HUDEP-2 (cell line): ENCODE measurements around the gene METAP1D.
"Not testable (repeated sequence)": the region's sequence is repeated elsewhere in the genome, so short reads cannot be mapped to it uniquely, and the experiment has no call there.

Experiments
- DNase-seq, 76 experiments: peaks; one replicate each; lab custom pipeline; 2025; ENCODE audit not compliant: unreplicated experiment in 76 of 76; lab: John Stamatoyannopoulos, UW

Gene METAP1D

GRCh38 chr2:171995586-171995985, 4.2 kb upstream of the METAP1D start:
- DNase-seq: no peak

DNA sequence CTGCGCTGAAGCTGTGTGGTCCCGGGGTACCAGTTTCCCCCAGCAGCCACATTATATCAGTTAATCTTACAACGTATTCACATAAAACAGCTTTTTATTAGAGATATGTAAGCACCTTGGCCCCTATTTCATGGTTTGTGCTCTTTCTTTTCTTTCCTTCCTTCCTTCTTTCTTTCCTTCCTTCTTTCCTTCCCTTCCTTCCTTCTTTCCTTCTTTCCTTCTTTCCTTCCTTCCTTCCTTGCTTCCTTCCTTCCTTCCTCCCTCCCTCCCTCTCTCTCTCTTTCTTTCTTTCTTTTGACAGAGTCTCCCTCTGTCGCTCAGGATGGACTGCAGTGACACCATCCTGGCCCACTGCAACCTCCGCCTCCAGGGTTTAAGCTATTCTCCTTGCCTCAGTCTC, 3.7 kb upstream of the METAP1D start:
- DNase-seq: no peak

- DNase-seq: not testable (repeated sequence)
These were observed 2.7 kb upstream of the METAP1D start for GRCh38 chr2:171997031-171997430.

- DNase-seq: peak in 2 of 76 experiments; percentile 29
These were observed 592 bp upstream of the METAP1D start for GRCh38 chr2:171999161-171999560.

GRCh38 chr2:172000696-172001361, 1.1 kb downstream of the METAP1D start:
- DNase-seq: peak in 7 of 76 experiments; percentile 1 to 26 (median 7)

DNA sequence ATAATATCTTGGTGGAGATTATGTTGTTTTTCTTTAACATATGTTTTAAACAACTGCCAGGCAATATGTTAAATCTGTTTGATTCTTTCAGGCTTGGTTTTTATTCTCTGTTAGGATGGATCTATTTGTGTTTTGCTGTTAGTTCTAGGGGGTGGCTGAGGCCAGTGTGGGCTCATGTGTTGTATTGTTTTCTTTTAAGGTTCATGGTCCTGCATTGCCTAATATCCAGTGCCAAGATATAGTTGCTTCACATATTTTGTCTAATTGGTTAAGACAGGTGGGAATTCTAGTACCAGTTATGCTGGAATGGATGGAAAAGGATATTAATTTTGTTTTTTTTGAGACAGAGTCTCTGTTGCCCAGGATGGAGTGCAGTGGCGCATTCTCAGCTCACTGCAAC, 7.6 kb downstream of the METAP1D start:
- DNase-seq: no peak

GRCh38 chr2:172009823-172010222, 10.1 kb downstream of the METAP1D start:
- no peak for DNase-seq

GRCh38 chr2:172011812-172012575, 12.2 kb downstream of the METAP1D start:
- DNase-seq: no peak

DNA sequence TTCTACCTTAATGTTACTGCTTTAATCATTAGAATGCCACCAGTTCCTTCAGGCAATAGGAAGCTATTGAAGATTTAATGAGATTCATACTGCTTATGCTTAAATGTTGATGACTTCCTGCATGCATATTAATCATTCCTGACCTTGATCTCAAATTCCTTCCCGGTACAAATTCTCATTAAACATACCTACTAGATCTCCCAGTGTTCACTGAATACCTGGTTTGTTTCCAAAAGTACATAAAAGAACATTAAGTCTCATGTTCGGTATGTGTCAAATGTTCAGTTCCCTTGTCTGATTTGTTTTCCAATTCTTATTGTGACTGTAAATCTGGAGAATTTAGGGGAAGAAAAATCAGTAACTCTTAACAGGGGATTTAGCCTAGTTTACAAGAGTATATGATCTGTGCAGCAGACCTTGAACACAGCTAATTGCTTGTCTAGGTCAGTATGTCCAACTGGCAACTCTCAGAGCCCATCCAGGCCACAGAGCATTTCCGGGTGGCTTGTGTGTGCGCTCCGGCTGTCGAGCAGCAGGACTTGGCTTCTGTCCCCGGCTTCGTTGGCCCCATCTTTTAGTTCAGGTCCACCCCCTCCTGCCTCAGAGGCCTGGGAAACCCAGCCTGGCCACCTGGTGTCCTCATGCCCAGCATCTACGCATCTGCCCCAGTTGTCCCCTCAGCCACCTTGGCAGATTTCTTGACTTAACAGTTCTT, 13.1 kb downstream of the METAP1D start:
- no peak for DNase-seq

GRCh38 chr2:172013396-172013795, 13.6 kb downstream of the METAP1D start:
- no peak for DNase-seq

DNA sequence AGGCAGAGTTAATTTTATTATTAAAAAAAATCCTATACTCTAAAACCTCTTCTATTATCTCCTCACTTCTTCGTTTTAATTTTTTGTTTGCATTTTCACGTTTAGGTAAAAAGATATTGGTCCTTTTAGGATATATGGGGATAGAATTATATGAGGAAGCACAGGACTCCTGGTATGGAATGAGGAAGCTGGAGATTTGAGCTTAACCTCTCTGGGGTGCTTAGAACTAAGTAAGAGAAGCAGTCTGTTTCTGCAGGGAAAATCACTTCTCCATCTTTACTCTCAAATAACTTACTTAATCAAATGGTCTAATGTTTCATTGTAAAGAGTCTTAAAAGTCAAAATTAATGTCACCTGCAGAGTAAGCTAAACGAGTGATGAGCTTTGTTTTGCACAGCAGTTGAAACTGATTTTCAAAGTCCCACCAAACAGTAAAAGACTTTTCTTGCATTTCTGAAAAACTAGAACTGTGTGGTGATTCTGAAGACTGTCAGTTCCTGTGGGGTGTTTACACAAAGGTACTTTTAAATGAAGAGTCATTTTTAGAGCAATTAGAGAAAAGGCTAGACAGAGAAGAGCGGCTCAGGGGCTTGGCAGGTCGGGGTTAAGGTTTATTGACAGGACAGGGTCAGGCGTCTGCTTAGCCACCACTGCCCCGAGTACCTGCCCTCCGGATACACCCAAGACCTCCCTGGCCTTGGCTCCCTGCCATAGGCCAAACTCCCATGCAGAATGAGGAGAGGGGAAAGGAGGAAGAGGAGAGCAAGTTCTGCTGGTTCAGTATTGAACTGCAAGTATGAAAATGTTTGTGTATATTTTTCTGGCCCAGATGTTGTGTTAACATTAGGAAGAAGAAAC, 21.6 kb downstream of the METAP1D start:
- DNase-seq: no peak

DNA sequence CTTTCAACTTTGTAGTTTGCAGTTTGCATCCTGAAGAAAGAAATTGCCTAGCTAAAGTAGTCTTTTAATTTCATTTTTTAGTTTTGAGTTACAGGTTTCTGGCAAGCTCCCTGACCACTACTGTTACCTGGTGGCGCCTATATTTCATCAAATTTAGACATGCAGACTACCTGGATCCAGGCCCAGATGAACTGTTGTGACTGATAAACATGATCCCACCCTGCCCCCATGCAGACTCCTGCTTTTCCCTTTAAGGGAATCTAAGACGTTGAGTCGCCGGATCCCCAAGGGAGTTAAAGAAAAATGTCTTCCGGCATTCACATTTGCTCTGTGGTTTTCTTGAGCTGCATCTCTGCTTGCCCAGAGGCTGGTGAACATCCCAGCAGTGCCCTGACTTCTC, 22.2 kb downstream of the METAP1D start:
- no peak for DNase-seq

- DNase-seq: no peak
These were observed 31.8 kb downstream of the METAP1D start for GRCh38 chr2:172031536-172031935.

GRCh38 chr2:172038121-172038520, 38.4 kb downstream of the METAP1D start:
- no peak for DNase-seq

GRCh38 chr2:172038604-172039003, 38.9 kb downstream of the METAP1D start:
- DNase-seq: no peak

DNA sequence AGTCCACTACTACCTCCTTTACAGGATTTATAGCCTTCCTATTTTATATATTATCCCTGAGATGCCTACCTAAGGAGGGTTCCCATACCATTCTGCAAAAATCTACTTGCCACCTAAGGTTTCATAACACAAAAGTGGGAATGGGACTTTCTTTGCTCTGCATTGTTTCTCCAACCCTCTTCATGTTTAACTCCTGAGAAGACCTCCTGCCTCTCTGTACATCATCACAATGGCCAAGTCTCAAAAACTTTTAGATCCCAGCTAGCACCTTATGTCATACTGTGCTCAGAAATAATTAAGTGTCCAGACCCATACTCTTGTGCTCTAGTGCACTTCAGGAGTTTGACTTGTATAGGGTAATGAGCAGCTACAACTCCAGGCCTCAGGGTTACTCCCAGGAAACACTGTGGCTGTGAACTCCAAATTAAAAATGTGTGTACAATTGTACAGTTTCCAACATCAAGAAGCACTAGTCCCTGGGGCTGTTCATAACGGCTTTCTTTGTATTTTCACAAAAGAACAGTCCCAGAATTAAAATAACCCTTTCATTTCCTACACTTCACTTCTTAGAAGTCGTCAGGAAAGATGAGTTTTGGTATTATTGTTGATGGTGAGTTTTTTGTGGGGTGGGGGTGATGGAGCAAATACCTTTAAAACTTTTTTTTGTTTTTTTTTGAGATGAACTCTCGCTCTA, 39.4 kb downstream of the METAP1D start:
- no peak for DNase-seq

DNA sequence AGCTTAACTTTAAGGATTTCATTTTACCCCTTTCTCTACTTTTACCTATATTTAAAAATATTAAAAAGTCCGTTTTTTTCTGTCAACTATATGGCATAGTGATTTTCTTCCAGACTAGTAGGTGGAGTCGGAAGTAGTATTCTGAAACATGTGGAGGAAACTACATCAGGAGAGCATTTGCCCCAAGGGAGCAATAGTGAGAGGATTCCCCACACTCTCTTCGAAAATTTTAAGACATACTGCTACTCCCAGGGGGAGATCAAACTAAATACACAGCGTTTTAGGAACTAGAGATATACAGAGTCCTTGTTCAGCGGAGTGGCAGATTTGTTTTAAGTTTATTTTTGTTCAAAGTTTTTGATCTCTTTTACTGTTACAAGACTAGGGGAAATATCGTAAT, 40.6 kb downstream of the METAP1D start:
- no peak for DNase-seq

DNA sequence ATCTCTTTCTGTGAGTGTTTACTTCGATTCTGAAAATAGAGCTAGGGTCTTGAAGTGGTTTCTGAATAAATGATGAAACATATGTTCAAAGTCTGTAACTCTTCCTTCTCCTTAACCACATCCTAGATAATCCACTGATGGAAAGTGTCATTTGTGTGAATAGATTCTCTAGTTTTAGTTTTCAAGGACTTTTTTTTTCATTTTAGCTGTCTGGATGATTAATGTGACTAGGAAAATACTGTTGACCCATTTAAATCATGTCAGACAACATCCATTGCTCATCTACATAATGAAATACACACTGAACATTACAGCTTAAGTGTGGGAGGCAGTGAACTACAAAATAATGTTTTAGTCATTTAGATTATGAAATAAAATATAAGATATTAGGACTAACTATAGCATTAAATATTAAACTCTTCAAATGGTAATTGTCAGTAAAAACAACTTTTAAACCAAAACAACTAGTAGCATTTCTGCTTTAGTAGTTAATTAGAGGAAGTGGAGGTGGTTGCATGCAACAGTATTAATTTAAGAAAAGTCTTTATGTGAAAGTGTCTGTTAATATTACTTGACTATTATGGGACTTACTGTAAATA, 46.4 kb downstream of the METAP1D start:
- DNase-seq: no peak

DNA sequence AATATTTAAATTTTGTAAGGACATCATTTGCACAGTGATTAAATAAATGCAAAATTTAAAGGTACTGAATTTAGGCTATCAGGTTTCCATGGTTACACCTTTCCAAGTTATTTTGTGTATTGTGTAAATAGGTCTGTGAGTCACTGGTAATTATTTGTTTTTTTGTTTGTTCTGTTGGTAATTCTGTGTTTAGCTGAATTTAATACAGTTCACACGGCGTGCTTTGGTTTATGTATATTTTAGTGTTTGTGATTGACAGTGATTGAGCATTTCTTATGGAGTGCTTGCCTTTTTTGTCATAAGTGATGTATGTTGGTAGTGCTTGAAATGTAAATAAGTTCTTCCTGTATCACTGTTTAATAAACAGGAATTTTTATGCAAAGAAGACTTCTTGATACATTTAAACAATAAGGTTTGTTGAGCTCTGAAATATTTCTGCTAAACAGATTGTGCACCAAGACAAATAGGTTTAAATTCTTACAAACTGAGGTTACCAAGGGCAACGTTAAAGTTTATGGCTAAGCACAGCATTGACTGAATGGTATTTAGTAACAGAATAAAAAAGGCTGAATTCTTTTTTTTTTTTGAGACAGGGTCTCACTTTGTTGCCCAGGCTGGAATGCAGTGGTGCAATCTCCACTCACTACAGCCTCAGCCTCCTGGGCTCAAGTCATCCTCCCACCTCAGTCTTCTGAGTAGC, 47.3 kb downstream of the METAP1D start:
- DNase-seq: no peak
